PC-3 (cell line): ENCODE data around the gene SLC35A2. TPM values are rescaled to one million over a fixed set of nuclear protein-coding genes. Genes with fewer than 3 reads are reported as not detected.

Experiments used
- ATAC-seq: fragments of 200-7000 bp; cut with Tn5 transposase; 2 replicates; pipeline ENCODE4 v1.9.1; 2020; ENCODE audit warnings: mild to moderate bottlenecking, moderate library complexity
- BruUV-seq: library from RNA; stranded (reverse); fragments of 400-500 nt; replicated peaks from 2 replicates; lab custom pipeline; 2021; lab: Mats Ljungman, UMichigan
- CTCF ChIA-PET: fragments of 300-600 bp; sonication (Branson Sonifier 250); formaldehyde crosslinking; loops from one replicate; lab custom pipeline; 2022; ENCODE audit warnings: antibody characterized with exemption; lab: Charles Lee
- POLR2A ChIA-PET: fragments of 300-600 bp; sonication (Branson Sonifier 250); formaldehyde crosslinking; loops from one replicate; lab custom pipeline; 2022; ENCODE audit warnings: antibody characterized with exemption; ENCODE audit not compliant: unreplicated experiment; lab: Charles Lee
- DNase-seq: peaks from one replicate; pipeline ENCODE4 v3.0.0-alpha.2; 2015
- H2AFZ ChIP-seq: fragments of 300-600 bp; sonication (generic); 2 replicates; pipeline ENCODE4 v1.6.0; 2016; ENCODE audit warnings: antibody characterized with exemption, low read length
- H3F3A ChIP-seq: fragments of 300-600 bp; sonication (generic); one replicate; pipeline ENCODE4 v1.6.0; 2017; ENCODE audit warnings: antibody characterized with exemption, low read length, control low read depth, mild to moderate bottlenecking; ENCODE audit not compliant: unreplicated experiment
- H3K27ac ChIP-seq: fragments of 300-600 bp; sonication (generic); 2 replicates; pipeline ENCODE4 v1.5.1; 2016; ENCODE audit warnings: mild to moderate bottlenecking, low read length
- H3K27me3 ChIP-seq: fragments of 300-600 bp; sonication (generic); 2 replicates; pipeline ENCODE4 v1.6.1; 2016; ENCODE audit warnings: low read length, mixed read lengths
- H3K36me3 ChIP-seq: fragments of 300-600 bp; sonication (generic); 2 replicates; pipeline ENCODE4 v1.6.1; 2016; ENCODE audit warnings: low read depth, mixed run types, low read length, mixed read lengths
- H3K4me1 ChIP-seq: fragments of 300-600 bp; sonication (generic); 2 replicates; pipeline ENCODE4 v1.5.1; 2016; ENCODE audit warnings: low read length; ENCODE audit not compliant: insufficient read depth
- H3K4me2 ChIP-seq: fragments of 300-600 bp; sonication (generic); 2 replicates; pipeline ENCODE4 v1.6.0; 2016; ENCODE audit warnings: low read length
- H3K4me3 ChIP-seq: fragments of 300-600 bp; sonication (generic); 2 replicates; pipeline ENCODE4 v1.5.1; 2016; ENCODE audit warnings: mild to moderate bottlenecking, low read length, mixed read lengths
- H3K79me2 ChIP-seq: fragments of 300-600 bp; sonication (generic); 2 replicates; pipeline ENCODE4 v1.6.1; 2017; ENCODE audit warnings: low read length, mixed read lengths
- H3K9ac ChIP-seq: fragments of 300-600 bp; sonication (generic); 2 replicates; pipeline ENCODE4 v1.6.0; 2016; ENCODE audit warnings: mild to moderate bottlenecking, low read length
- H3K9me2 ChIP-seq: fragments of 300-600 bp; sonication (generic); replicated peaks from 2 replicates; pipeline ENCODE4 v1.6.1; 2016; ENCODE audit warnings: mixed run types, low read length, mixed read lengths
- H3K9me3 ChIP-seq: fragments of 300-600 bp; sonication (generic); 2 replicates; pipeline ENCODE4 v1.6.1; 2016; ENCODE audit warnings: low read length, mixed read lengths
- H4K20me1 ChIP-seq: fragments of 300-600 bp; sonication (generic); 2 replicates; pipeline ENCODE4 v1.6.1; 2016; ENCODE audit warnings: low read length, mixed read lengths
- EZH2 ChIP-seq: fragments of 300-600 bp; sonication (generic); IDR thresholded peaks from one replicate; pipeline ENCODE4 v1.6.1; 2017; ENCODE audit warnings: antibody characterized with exemption, mild to moderate bottlenecking, low read length; ENCODE audit not compliant: unreplicated experiment
- EZH2phosphoT487 ChIP-seq: fragments of 300-600 bp; sonication (generic); IDR thresholded peaks from 2 replicates; pipeline ENCODE4 v1.6.1; 2018; ENCODE audit warnings: mild to moderate bottlenecking, antibody characterized with exemption, low read length, borderline replicate concordance
- intact Hi-C: fragments of 100-400 bp; cut with micrococcal nuclease; formaldehyde crosslinking; loops from 2 replicates; pipeline ENCODE4 v1.9.0; 2023
- total RNA-seq: library from RNA; depleted of rRNA; stranded (reverse); fragments of >200 nt; gene quantifications from 2 replicates; pipeline ENCODE4 v1.2.3, GENCODE V29; 2014
- TF ChIP-seq, protein P1 (sequence below): fragments of 300-600 bp; sonication (generic); conservative IDR thresholded peaks from 2 replicates; pipeline ENCODE4 v1.5.1; 2017; ENCODE audit warnings: antibody characterized with exemption, low read depth, mild to moderate bottlenecking, low read length

The SLC35A2 gene
- total RNA-seq, 1 experiment from 2014 or later: 46.8 TPM

DNA sequence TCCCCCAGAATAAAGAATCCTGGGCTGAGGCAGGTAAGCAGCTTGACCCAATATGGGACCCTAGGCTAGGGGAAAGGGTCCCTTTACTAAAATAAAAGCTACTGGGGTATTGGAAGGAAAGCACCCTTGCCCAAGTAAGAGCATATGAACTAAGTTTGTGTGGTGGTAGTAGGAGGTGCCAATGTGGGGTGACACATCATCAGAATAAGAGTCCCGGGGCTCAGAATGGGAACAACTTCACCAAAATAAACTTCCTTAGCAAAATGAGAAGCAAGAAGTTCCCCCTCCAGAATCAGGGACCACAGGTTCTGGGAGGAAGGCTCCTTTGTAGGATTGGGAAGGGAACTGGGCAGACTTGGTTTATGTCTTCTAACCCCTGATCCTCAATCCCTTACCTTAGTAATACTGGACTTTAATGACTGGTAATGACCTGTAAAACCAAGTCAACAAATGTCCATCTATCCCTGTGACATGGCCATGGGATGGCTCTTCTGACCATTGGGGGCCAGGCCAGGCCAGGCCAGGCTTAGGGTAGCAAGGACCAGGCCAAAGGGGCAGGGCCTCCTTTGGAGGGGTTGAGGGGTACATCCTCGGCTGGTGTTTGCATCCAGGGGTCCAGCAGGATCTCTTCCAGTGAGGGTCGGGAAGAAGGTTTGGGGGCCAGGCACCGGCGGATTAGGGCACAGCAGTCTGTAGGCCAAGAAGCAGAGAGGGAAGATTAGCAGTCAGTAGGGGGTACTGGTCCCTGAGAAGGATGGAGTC, 2.3 kb upstream of the SLC35A2 start:
- no peaks in the 10 kb centered on the region for H4K20me1 ChIP-seq
- H3K4me1 ChIP-seq: peaks cover 19% of the 10 kb centered on the region
- no TSS peak for BruUV-seq
- TF ChIP-seq, protein P1, sequence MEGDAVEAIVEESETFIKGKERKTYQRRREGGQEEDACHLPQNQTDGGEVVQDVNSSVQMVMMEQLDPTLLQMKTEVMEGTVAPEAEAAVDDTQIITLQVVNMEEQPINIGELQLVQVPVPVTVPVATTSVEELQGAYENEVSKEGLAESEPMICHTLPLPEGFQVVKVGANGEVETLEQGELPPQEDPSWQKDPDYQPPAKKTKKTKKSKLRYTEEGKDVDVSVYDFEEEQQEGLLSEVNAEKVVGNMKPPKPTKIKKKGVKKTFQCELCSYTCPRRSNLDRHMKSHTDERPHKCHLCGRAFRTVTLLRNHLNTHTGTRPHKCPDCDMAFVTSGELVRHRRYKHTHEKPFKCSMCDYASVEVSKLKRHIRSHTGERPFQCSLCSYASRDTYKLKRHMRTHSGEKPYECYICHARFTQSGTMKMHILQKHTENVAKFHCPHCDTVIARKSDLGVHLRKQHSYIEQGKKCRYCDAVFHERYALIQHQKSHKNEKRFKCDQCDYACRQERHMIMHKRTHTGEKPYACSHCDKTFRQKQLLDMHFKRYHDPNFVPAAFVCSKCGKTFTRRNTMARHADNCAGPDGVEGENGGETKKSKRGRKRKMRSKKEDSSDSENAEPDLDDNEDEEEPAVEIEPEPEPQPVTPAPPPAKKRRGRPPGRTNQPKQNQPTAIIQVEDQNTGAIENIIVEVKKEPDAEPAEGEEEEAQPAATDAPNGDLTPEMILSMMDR: no peak
- no peak for TF ChIP-seq EZH2
- no peak for TF ChIP-seq EZH2phosphoT487
- no peak overlapping the region for H2AFZ ChIP-seq
- no peak overlapping the region for H3K4me3 ChIP-seq
- H3K27ac ChIP-seq: no peak overlapping the region
- no peaks in the 10 kb centered on the region for H3K9me3 ChIP-seq
- H3K79me2 ChIP-seq: peaks cover 56% of the 10 kb centered on the region
- intact Hi-C loops: loop anchor here (5.0 kb wide), 1 partner anchor 111 kb away; the partner anchor contains the start of gene HDAC6
- no peak for DNase-seq
- peaks cover 11% of the 10 kb centered on the region; the same call in 1 of the 2 replicates for H3K36me3 ChIP-seq
- no peak for ATAC-seq
- no peak overlapping the region for H3K4me2 ChIP-seq
- no peak overlapping the region for H3K9ac ChIP-seq
- ChIA-PET POLR2A (no interaction called here), CTCF (no interaction called here)
- no peaks in the 10 kb centered on the region for H3K9me2 ChIP-seq
- H3F3A ChIP-seq: no peaks in the 10 kb centered on the region
- H3K27me3 ChIP-seq: no peaks in the 10 kb centered on the region

DNA sequence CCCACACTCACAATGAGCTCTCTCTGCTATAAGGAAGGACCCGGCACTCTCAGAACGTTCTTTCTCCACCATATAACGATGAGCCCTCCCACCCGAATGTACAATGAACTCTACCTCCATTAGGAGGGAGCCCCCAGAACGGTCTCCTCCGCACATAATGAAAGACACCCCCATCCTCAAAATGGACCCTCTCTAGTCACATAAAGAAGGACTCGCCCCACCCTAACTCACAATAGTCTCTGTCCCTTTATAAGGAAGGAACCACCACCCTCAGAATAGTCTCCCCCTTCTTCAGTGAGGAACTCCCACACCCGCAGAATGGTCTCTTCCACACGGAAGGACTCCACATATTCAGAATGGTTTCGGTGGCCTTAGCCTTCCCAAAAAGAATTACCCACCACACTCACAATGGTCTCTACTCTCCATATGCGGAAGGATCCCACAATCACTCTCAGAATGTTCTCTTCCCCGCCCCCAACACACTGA, 477 bp downstream of the SLC35A2 start:
- H3K9me3 ChIP-seq: no peaks in the 10 kb centered on the region
- ATAC-seq (no peak), DNase-seq (no peak)
- H3F3A ChIP-seq: no peaks in the 10 kb centered on the region
- H3K4me1 ChIP-seq: peaks cover 16% of the 10 kb centered on the region
- H3K4me3 ChIP-seq: peak overlapping the region; percentile 85
- H4K20me1 ChIP-seq: no peaks in the 10 kb centered on the region
- BruUV-seq: no TSS peak
- peaks cover 42% of the 10 kb centered on the region for H3K79me2 ChIP-seq
- H3K27me3 ChIP-seq: no peaks in the 10 kb centered on the region
- peaks cover 11% of the 10 kb centered on the region; the same call in 1 of the 2 replicates for H3K36me3 ChIP-seq
- peak overlapping the region; percentile 94 for H3K9ac ChIP-seq
- TF ChIP-seq, protein P1: no peak
- TF ChIP-seq EZH2 (no peak), EZH2phosphoT487 (no peak)
- H3K4me2 ChIP-seq: peak overlapping the region; percentile 95
- CTCF ChIA-PET: no interaction called here
- POLR2A ChIA-PET: interaction anchor here (0.8 kb wide), 1 partner anchor 174 kb away, joined by 5 read pairs; no protein-coding TSS in a partner anchor
- H3K27ac ChIP-seq: peak overlapping the region; percentile 91
- peak overlapping the region; percentile 93 for H2AFZ ChIP-seq
- intact Hi-C loops: loop anchor here (2.0 to 5.0 kb wide), 2 partner anchors 14 to 109 kb away; partner anchors contain the start of genes HDAC6, PQBP1 and TIMM17B
- no peaks in the 10 kb centered on the region for H3K9me2 ChIP-seq
